Stimulated activated naive B cell treated with anti-CD40 and anti-IgM and Interleukin-4, amounts not matched to agents 10 μg/mL and 1 μg/mL and 100 μg/mL, for 72 hours (primary cell): ENCODE data around the gene BTBD8.
A peak's percentile ranks its signal among the peaks of the same experiment; 100 is the strongest.
"Not testable (repeated sequence)": the region's sequence is repeated elsewhere in the genome, so short reads cannot be mapped to it uniquely, and the experiment has no call there.

Source experiments
- ATAC-seq, 2 donors: fragments of 150-1000 bp; cut with Tn5 transposase; replicated peaks; 2 replicates each; pipeline ENCODE4 v1.10.0; 2021; ENCODE audit warnings: moderate library complexity in 1 of 2
- DNase-seq: peaks from one replicate; pipeline ENCODE4 v3.0.0; 2021
- H3K27ac Mint-ChIP-seq: one replicate; pipeline ENCODE4 v1.8.0; 2022; ENCODE audit warnings: mild to moderate bottlenecking, mixed read lengths
- H3K27me3 Mint-ChIP-seq, 2 donors: one replicate each; pipeline ENCODE4 v1.8.0; 2022; ENCODE audit warnings: mixed read lengths in 2 of 2
- H3K36me3 Mint-ChIP-seq, 2 donors: one replicate each; pipeline ENCODE4 v1.8.0; 2022; ENCODE audit warnings: mixed read lengths in 2 of 2, mild to moderate bottlenecking in 1 of 2
- H3K4me1 Mint-ChIP-seq, 2 donors: one replicate each; pipeline ENCODE4 v1.8.0; 2022; ENCODE audit warnings: mixed read lengths in 2 of 2, mild to moderate bottlenecking in 1 of 2
- H3K4me3 Mint-ChIP-seq, 2 donors: one replicate each; pipeline ENCODE4 v1.8.0; 2022; ENCODE audit warnings: mild to moderate bottlenecking in 2 of 2, mixed read lengths in 2 of 2, moderate library complexity in 1 of 2
- H3K9me3 Mint-ChIP-seq, 2 donors: one replicate each; pipeline ENCODE4 v1.8.0; 2022; ENCODE audit warnings: mixed read lengths in 2 of 2, mild to moderate bottlenecking in 1 of 2

Gene BTBD8

GRCh38 chr1:92080128-92080985, at the start of gene BTBD8:
TSS of gene BTBD8 (plus strand) at chr1:92080345. CDS start at chr1:92080572, 227 bp downstream.
- H3K4me3 Mint-ChIP-seq: peak within 1 kb of the TSS; percentile 88 to 95
- peak; percentile 95 for ATAC-seq
- H3K36me3 Mint-ChIP-seq: peaks cover 2 to 7% of the 10 kb centered on the region in 2 donors
- peaks cover 0 to 2% of the 10 kb centered on the region in 2 donors for H3K4me1 Mint-ChIP-seq
- no peaks in the 10 kb centered on the region for H3K27me3 Mint-ChIP-seq
- DNase-seq: peak; percentile 67
- peaks cover 8% of the 10 kb centered on the region in 2 donors for H3K9me3 Mint-ChIP-seq
- peak within 1 kb of the TSS; percentile 89 for H3K27ac Mint-ChIP-seq

GRCh38 chr1:92030656-92031107, 49.5 kb upstream of the BTBD8 start:
- H3K36me3 Mint-ChIP-seq: no peaks in the 10 kb centered on the region
- H3K4me1 Mint-ChIP-seq: peaks cover 3 to 14% of the 10 kb centered on the region in 2 donors
- H3K9me3 Mint-ChIP-seq: peaks cover 0 to 2% of the 10 kb centered on the region in 2 donors
- ATAC-seq (no peak), DNase-seq (no peak)
- H3K27ac Mint-ChIP-seq: no peak overlapping the region
- peaks cover 35 to 41% of the 10 kb centered on the region in 2 donors for H3K27me3 Mint-ChIP-seq
- peak overlapping the region; percentile 69 to 82 for H3K4me3 Mint-ChIP-seq

- no peak for DNase-seq
- H3K4me3 Mint-ChIP-seq: no peak overlapping the region
- peaks cover 38 to 49% of the 10 kb centered on the region in 2 donors for H3K27me3 Mint-ChIP-seq
- H3K36me3 Mint-ChIP-seq: no peaks in the 10 kb centered on the region
- no peak overlapping the region for H3K27ac Mint-ChIP-seq
- peaks cover 3 to 14% of the 10 kb centered on the region in 2 donors for H3K4me1 Mint-ChIP-seq
- ATAC-seq: no peak
- H3K9me3 Mint-ChIP-seq: peaks cover 0 to 1% of the 10 kb centered on the region in 2 donors
These were observed 48.6 kb upstream of the BTBD8 start for GRCh38 chr1:92031281-92032110.

DNA sequence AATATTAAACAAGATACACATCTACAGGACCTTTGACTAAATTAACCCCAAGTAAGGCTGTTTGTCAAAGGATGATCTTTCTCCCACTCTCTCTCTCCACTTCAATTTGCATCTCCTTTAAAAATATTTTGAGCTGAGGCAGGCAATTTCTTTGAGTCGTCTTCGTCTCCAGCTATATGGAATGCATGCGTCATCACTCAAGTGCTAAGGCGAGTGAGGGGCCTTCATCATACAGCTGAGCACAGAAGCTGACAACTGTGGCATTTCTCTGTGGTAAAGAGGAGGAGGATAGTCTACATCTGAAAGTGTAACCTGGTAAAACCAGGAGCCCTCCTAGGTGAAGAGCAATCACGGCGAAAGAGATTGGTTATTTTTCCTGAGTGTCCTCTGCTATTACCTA, 42.7 kb upstream of the BTBD8 start:
- no peak for ATAC-seq
- Mint-ChIP-seq H3K4me3 (no peak overlapping the region), H3K27ac (no peak overlapping the region), H3K9me3 (no peaks in the 10 kb centered on the region), H3K36me3 (no peaks in the 10 kb centered on the region), H3K27me3 (peaks cover 9 to 12% of the 10 kb centered on the region in 2 donors), H3K4me1 (no peaks in the 10 kb centered on the region)
- DNase-seq: no peak

- Mint-ChIP-seq H3K36me3 (no peaks in the 10 kb centered on the region), H3K27me3 (peaks cover 9 to 12% of the 10 kb centered on the region in 2 donors), H3K4me1 (no peaks in the 10 kb centered on the region), H3K9me3 (no peaks in the 10 kb centered on the region), H3K4me3 (no peak overlapping the region), H3K27ac (no peak overlapping the region)
- ATAC-seq: no peak
- no peak for DNase-seq
These were observed 41.3 kb upstream of the BTBD8 start for GRCh38 chr1:92038695-92039346.

DNA sequence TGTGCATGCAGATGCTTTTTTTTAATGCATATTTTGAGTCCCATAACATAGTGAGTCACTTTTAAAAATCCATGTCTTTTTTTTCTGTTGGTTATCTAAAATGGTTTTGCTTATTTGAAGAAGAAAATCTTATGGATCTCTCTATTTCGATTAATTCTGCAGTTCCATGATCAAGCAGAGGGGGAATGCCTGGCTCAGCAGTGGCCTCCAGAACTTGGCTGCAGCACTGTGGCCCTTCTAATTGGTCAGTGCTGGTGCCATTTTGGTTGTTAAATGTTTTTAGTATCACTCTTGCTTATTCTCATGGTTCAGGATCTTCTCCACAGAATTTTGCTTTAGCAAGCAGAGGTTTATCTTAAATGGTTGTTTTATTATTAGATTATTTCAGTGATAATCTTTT, 39.2 kb upstream of the BTBD8 start:
- H3K4me3 Mint-ChIP-seq: no peak overlapping the region
- H3K4me1 Mint-ChIP-seq: no peaks in the 10 kb centered on the region
- H3K36me3 Mint-ChIP-seq: no peaks in the 10 kb centered on the region
- ATAC-seq (no peak), DNase-seq (no peak)
- H3K27me3 Mint-ChIP-seq: peaks cover 3 to 6% of the 10 kb centered on the region in 2 donors
- no peak overlapping the region for H3K27ac Mint-ChIP-seq
- no peaks in the 10 kb centered on the region for H3K9me3 Mint-ChIP-seq

- Mint-ChIP-seq H3K4me1 (no peaks in the 10 kb centered on the region), H3K27ac (no peak overlapping the region), H3K36me3 (no peaks in the 10 kb centered on the region), H3K27me3 (no peaks in the 10 kb centered on the region), H3K4me3 (no peak overlapping the region), H3K9me3 (no peaks in the 10 kb centered on the region)
- DNase-seq (no peak), ATAC-seq (no peak)
These were observed 36.5 kb upstream of the BTBD8 start for GRCh38 chr1:92043621-92044020.

- no peak for DNase-seq
- Mint-ChIP-seq H3K9me3 (no peaks in the 10 kb centered on the region), H3K27ac (no peak overlapping the region), H3K4me3 (no peak overlapping the region), H3K4me1 (no peaks in the 10 kb centered on the region), H3K27me3 (no peaks in the 10 kb centered on the region), H3K36me3 (no peaks in the 10 kb centered on the region)
- ATAC-seq: no peak
These were observed 34.2 kb upstream of the BTBD8 start for GRCh38 chr1:92045766-92046495.

GRCh38 chr1:92051948-92052347, 28.2 kb upstream of the BTBD8 start:
- H3K4me3 Mint-ChIP-seq: no peak overlapping the region
- H3K9me3 Mint-ChIP-seq: no peaks in the 10 kb centered on the region
- no peaks in the 10 kb centered on the region for H3K36me3 Mint-ChIP-seq
- H3K4me1 Mint-ChIP-seq: no peaks in the 10 kb centered on the region
- DNase-seq (no peak), ATAC-seq (no peak)
- H3K27me3 Mint-ChIP-seq: peaks cover 8 to 10% of the 10 kb centered on the region in 2 donors
- no peak overlapping the region for H3K27ac Mint-ChIP-seq

DNA sequence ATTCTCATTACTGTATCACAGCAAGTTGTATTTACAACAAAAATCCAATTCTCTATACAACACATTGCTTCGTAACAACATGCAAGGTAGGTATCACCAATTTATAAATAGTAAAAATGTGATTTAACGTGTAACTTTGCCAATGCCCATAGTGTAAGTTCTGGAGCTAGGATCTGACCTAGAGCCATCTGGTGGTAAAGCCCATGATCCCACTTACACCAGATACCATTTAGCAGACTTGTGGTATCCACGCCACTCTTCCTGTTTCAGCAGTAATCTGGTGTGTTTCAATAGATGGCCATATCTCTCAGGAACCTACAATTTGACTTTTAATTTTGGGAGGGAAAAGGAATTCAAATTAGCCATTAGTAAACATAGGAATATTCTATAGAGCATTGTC, 15.1 kb upstream of the BTBD8 start:
- no peak for ATAC-seq
- H3K36me3 Mint-ChIP-seq: no peaks in the 10 kb centered on the region
- H3K4me3 Mint-ChIP-seq: no peak overlapping the region
- H3K27ac Mint-ChIP-seq: no peak overlapping the region
- no peaks in the 10 kb centered on the region for H3K27me3 Mint-ChIP-seq
- no peak for DNase-seq
- no peaks in the 10 kb centered on the region for H3K4me1 Mint-ChIP-seq
- H3K9me3 Mint-ChIP-seq: no peaks in the 10 kb centered on the region

DNA sequence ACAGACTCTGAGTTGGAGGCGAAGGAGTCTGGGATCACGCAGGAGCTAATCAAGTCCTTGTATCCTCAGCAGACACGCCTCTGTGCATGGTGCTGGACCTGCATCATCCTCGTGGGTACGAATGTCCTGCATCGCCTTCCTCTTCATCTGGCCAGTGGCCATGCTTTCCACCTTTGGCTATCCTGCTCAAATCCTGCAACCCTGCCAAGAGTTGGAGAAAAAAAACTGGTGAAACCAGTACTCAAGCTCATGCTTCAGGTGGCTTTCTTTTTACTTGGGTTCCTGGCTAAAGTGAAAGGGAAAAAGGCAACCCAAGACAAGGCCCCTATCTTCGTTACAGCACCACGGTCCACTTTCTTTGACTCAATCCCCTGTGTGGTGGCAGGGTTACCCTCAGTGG, 13.8 kb upstream of the BTBD8 start:
- H3K27ac Mint-ChIP-seq: no peak overlapping the region
- no peaks in the 10 kb centered on the region for H3K4me1 Mint-ChIP-seq
- no peak overlapping the region for H3K4me3 Mint-ChIP-seq
- no peaks in the 10 kb centered on the region for H3K27me3 Mint-ChIP-seq
- no peaks in the 10 kb centered on the region for H3K36me3 Mint-ChIP-seq
- H3K9me3 Mint-ChIP-seq: no peaks in the 10 kb centered on the region
- ATAC-seq (no peak), DNase-seq (no peak)

- H3K4me3 Mint-ChIP-seq: no peak overlapping the region
- DNase-seq (no peak), ATAC-seq (no peak)
- no peaks in the 10 kb centered on the region for H3K9me3 Mint-ChIP-seq
- H3K4me1 Mint-ChIP-seq: no peaks in the 10 kb centered on the region
- no peak overlapping the region for H3K27ac Mint-ChIP-seq
- no peaks in the 10 kb centered on the region for H3K36me3 Mint-ChIP-seq
- no peaks in the 10 kb centered on the region for H3K27me3 Mint-ChIP-seq
These were observed 9.3 kb upstream of the BTBD8 start for GRCh38 chr1:92070892-92071291.

DNA sequence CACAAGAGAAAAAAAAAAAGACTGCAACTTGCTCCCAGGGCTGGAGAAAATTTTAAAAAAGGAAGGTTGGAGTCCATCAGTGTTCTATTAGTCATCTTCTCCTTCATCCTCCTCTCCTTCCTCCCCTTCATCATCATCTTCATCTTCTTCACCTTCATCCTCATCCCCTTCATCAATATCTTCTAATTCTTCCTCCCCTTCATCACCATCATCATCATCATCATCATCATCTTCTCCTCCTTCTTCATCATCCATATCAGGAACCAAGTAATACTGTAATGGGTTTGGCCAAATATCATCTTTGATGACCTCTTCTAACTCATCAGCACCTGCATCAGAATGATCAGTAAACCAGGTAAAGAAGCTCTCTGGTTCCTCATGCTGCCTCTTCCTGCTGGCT, 5.7 kb upstream of the BTBD8 start:
- not testable (repeated sequence) for DNase-seq

GRCh38 chr1:92075311-92075710, 4.8 kb upstream of the BTBD8 start, which contains the start of gene SETSIP:
TSS of gene SETSIP (minus strand) at chr1:92075411. CDS start at chr1:92075411, 0 bp downstream.
- Mint-ChIP-seq H3K36me3 (no peaks in the 10 kb centered on the region), H3K27me3 (no peaks in the 10 kb centered on the region), H3K27ac (no peak within 1 kb of the TSS)

More for the DNA sequence above, 5.7 kb upstream of the BTBD8 start:
- not testable (repeated sequence) for H3K9me3 Mint-ChIP-seq, H3K4me1 Mint-ChIP-seq, H3K27me3 Mint-ChIP-seq, H3K4me3 Mint-ChIP-seq, H3K36me3 Mint-ChIP-seq, ATAC-seq, H3K27ac Mint-ChIP-seq

More at GRCh38 chr1:92075311-92075710, 4.8 kb upstream of the BTBD8 start, which contains the start of gene SETSIP:
- Mint-ChIP-seq H3K9me3 (no peaks in the 10 kb centered on the region), H3K4me1 (peaks cover 0 to 2% of the 10 kb centered on the region in 2 donors), H3K4me3 (no peak within 1 kb of the TSS)
- no peak for DNase-seq
- ATAC-seq: no peak
